ENCODE results near the gene KCND1.
A peak's percentile ranks its signal among the peaks of the same experiment; 100 is the strongest.

Gene KCND1

GRCh38 chrX:48997865-48998264 is 26.2 kb upstream of the KCND1 start:
- TF ChIP-seq, protein P1, sequence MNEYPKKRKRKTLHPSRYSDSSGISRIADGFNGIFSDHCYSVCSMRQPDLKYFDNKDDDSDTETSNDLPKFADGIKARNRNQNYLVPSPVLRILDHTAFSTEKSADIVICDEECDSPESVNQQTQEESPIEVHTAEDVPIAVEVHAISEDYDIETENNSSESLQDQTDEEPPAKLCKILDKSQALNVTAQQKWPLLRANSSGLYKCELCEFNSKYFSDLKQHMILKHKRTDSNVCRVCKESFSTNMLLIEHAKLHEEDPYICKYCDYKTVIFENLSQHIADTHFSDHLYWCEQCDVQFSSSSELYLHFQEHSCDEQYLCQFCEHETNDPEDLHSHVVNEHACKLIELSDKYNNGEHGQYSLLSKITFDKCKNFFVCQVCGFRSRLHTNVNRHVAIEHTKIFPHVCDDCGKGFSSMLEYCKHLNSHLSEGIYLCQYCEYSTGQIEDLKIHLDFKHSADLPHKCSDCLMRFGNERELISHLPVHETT (tag by site-specific recombination; IDR thresholded peaks at IDR 0.05): no peak
- TF ChIP-seq ZNF473 (tag by site-specific recombination; IDR thresholded peaks at IDR 0.05) (no peak), ZNF529 (tag by site-specific recombination; IDR thresholded peaks at IDR 0.05; ENCODE audit: insufficient replicate concordance) (no peak), ZNF23 (tag by site-specific recombination; IDR thresholded peaks at IDR 0.05; ENCODE audit: borderline replicate concordance) (no peak), ZNF16 (tag by site-specific recombination; IDR thresholded peaks at IDR 0.05; ENCODE audit: low read depth) (no peak), ZNF433 (tag by site-specific recombination; IDR thresholded peaks at IDR 0.05; ENCODE audit: low read depth) (no peak), ZNF701 (tag by site-specific recombination; IDR thresholded peaks at IDR 0.05) (no peak), SCRT2 (tag by site-specific recombination; IDR thresholded peaks at IDR 0.05) (no peak), REPIN1 (tag by site-specific recombination; IDR thresholded peaks at IDR 0.05; ENCODE audit: low read depth) (no peak)
- H3K4me3 ChIP-seq (ENCODE audit: low read depth, low read length): no peak overlapping the region
- H3K36me3 ChIP-seq (ENCODE audit: control insufficient read depth in 2 of 2, insufficient read depth in 1 of 2, low read length in 2 of 2): peaks cover 11 to 61% of the 10 kb centered on the region in 2 experiments
- ChIA-PET CTCF (no interaction called here), POLR2A (no interaction called here)
- no peak overlapping the region for H3K27ac ChIP-seq (ENCODE audit: extremely low read depth, low read depth, low read length)
- H3K4me1 ChIP-seq (ENCODE audit: control insufficient read depth, insufficient read depth, low read length): no peaks in the 10 kb centered on the region
- no peaks in the 10 kb centered on the region for H3K9me3 ChIP-seq (ENCODE audit: control insufficient read depth, insufficient read depth, low read depth, low read length)

- ChIA-PET CTCF (interaction anchor here (1.2 kb wide), 1 partner anchor 25 kb away, joined by 4 read pairs; the partner anchor contains the start of gene KCND1), POLR2A (no interaction called here)
- TF ChIP-seq ZBTB44 (tag by site-specific recombination; IDR thresholded peaks at IDR 0.05) (no peak), GLI4 (tag by site-specific recombination; IDR thresholded peaks at IDR 0.05) (no peak), PRDM1 (tag by site-specific recombination; IDR thresholded peaks at IDR 0.05) (peak; percentile 95), ZNF76 (tag by site-specific recombination; IDR thresholded peaks at IDR 0.05; ENCODE audit: borderline replicate concordance, low read depth) (no peak), ZNF366 (tag by site-specific recombination; conservative IDR thresholded peaks at IDR 0.05) (peak; percentile 61), TCF7L2 (IDR thresholded peaks at IDR 0.05; ENCODE audit: borderline replicate concordance, low read depth, low read length) (no peak), ZNF221 (tag by site-specific recombination; IDR thresholded peaks at IDR 0.05; ENCODE audit: borderline replicate concordance) (no peak), ZNF248 (tag by site-specific recombination; IDR thresholded peaks at IDR 0.05) (0 out of 2 replicates have a peak, but pooled peaks have one; percentile 27), BCL11A (tag by site-specific recombination; IDR thresholded peaks at IDR 0.05; ENCODE audit: low read depth) (no peak), ZSCAN18 (tag by site-specific recombination; IDR thresholded peaks at IDR 0.05) (no peak), ZNF624 (tag by site-specific recombination; IDR thresholded peaks at IDR 0.05) (no peak), ZNF513 (tag by site-specific recombination; IDR thresholded peaks at IDR 0.05) (no peak), ZFP3 (tag by site-specific recombination; IDR thresholded peaks at IDR 0.05; ENCODE audit: low read depth) (no peak)
- TF ChIP-seq, protein P2, sequence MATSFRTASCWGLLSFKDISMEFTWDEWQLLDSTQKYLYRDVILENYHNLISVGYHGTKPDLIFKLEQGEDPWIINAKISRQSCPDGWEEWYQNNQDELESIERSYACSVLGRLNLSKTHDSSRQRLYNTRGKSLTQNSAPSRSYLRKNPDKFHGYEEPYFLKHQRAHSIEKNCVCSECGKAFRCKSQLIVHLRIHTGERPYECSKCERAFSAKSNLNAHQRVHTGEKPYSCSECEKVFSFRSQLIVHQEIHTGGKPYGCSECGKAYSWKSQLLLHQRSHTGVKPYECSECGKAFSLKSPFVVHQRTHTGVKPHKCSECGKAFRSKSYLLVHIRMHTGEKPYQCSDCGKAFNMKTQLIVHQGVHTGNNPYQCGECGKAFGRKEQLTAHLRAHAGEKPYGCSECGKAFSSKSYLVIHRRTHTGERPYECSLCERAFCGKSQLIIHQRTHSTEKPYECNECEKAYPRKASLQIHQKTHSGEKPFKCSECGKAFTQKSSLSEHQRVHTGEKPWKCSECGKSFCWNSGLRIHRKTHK (tag by site-specific recombination; IDR thresholded peaks at IDR 0.05): no peak
- TF ChIP-seq, protein P3, sequence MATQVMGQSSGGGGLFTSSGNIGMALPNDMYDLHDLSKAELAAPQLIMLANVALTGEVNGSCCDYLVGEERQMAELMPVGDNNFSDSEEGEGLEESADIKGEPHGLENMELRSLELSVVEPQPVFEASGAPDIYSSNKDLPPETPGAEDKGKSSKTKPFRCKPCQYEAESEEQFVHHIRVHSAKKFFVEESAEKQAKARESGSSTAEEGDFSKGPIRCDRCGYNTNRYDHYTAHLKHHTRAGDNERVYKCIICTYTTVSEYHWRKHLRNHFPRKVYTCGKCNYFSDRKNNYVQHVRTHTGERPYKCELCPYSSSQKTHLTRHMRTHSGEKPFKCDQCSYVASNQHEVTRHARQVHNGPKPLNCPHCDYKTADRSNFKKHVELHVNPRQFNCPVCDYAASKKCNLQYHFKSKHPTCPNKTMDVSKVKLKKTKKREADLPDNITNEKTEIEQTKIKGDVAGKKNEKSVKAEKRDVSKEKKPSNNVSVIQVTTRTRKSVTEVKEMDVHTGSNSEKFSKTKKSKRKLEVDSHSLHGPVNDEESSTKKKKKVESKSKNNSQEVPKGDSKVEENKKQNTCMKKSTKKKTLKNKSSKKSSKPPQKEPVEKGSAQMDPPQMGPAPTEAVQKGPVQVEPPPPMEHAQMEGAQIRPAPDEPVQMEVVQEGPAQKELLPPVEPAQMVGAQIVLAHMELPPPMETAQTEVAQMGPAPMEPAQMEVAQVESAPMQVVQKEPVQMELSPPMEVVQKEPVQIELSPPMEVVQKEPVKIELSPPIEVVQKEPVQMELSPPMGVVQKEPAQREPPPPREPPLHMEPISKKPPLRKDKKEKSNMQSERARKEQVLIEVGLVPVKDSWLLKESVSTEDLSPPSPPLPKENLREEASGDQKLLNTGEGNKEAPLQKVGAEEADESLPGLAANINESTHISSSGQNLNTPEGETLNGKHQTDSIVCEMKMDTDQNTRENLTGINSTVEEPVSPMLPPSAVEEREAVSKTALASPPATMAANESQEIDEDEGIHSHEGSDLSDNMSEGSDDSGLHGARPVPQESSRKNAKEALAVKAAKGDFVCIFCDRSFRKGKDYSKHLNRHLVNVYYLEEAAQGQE (tag by site-specific recombination; IDR thresholded peaks at IDR 0.05): no peak
- Histone ChIP-seq H3K36me3 (ENCODE audit: control insufficient read depth in 2 of 2, insufficient read depth in 1 of 2, low read length in 2 of 2) (peaks cover 11 to 64% of the 10 kb centered on the region in 2 experiments), H3K27ac (ENCODE audit: extremely low read depth, low read depth, low read length) (no peak overlapping the region), H3K4me1 (ENCODE audit: control insufficient read depth, insufficient read depth, low read length) (no peaks in the 10 kb centered on the region), H3K4me3 (ENCODE audit: low read depth, low read length) (no peak overlapping the region), H3K9me3 (ENCODE audit: control insufficient read depth, insufficient read depth, low read depth, low read length) (no peaks in the 10 kb centered on the region)
These were observed 25.8 kb upstream of the KCND1 start for GRCh38 chrX:48997455-48997854.

Measured in HEK293 (cell line).